T-cell (primary cell): ENCODE data around the gene APPBP2. TPM values are rescaled to one million over a fixed set of nuclear protein-coding genes. Genes with fewer than 3 reads are reported as not detected.

ENCODE experiments used
- ATAC-seq, 4 experiments: fragments of 200-7000 bp in 3 of 4; fragments of 150-1000 bp in 1 of 4; cut with Tn5 transposase; replicated peaks in 1 of 4; 1 replicate in 3 of 4; 2 replicates in 1 of 4; pipeline ENCODE4 v1.10.0; 2021; ENCODE audit warnings: moderate library complexity in 3 of 4, mild to moderate bottlenecking in 2 of 4, moderate number of reproducible peaks in 1 of 4
- CTCF ChIA-PET, 2 donors: fragments of 300-600 bp; sonication (Branson Sonifier 250); formaldehyde crosslinking; loops; one replicate each; lab custom pipeline; 2022; ENCODE audit warnings: antibody characterized with exemption in 2 of 2; lab: Charles Lee
- POLR2A ChIA-PET, 2 donors: fragments of 300-600 bp; sonication (Branson Sonifier 250); formaldehyde crosslinking; loops; one replicate each; lab custom pipeline; 2022; ENCODE audit warnings: antibody characterized with exemption in 2 of 2; lab: Charles Lee
- DNase-seq, 35 experiments: peaks; one replicate each; pipeline versions ENCODE4 v3.0.0 to v3.0.0-alpha.2; 2013 to 2023
- H3K27ac ChIP-seq: one replicate; pipeline ENCODE4 v1.5.1; 2013; ENCODE audit warnings: low read length
- H3K27me3 ChIP-seq, 2 experiments: replicated peaks in 1 of 2; 1 replicate in 1 of 2; 2 replicates in 1 of 2; pipeline versions ENCODE4 v1.6.1 to v1.7.0; 2013; ENCODE audit warnings: low read length in 1 of 2, mixed read lengths in 1 of 2; ENCODE audit not compliant: control insufficient read depth in 2 of 2, insufficient read depth in 2 of 2; ENCODE audit errors: extremely low read depth in 1 of 2
- H3K36me3 ChIP-seq, 2 donors: 1 replicate in 1 of 2; 2 replicates in 1 of 2; pipeline versions ENCODE4 v1.6.1 to v1.7.0; 2013; ENCODE audit warnings: low read length in 1 of 2; ENCODE audit not compliant: control insufficient read depth in 2 of 2, insufficient read depth in 1 of 2; ENCODE audit errors: extremely low read depth in 1 of 2
- H3K4me1 ChIP-seq, 2 experiments: 1 replicate in 1 of 2; 2 replicates in 1 of 2; pipeline versions ENCODE4 v1.6.1 to v1.7.0; 2013; ENCODE audit warnings: low read length in 2 of 2, mixed read lengths in 1 of 2; ENCODE audit not compliant: insufficient read depth in 2 of 2, control insufficient read depth in 1 of 2; ENCODE audit errors: extremely low read depth in 1 of 2
- H3K4me3 ChIP-seq, 2 donors: 1 replicate in 1 of 2; 2 replicates in 1 of 2; pipeline versions ENCODE4 v1.5.1 to v1.7.0; 2013; ENCODE audit warnings: mild to moderate bottlenecking in 2 of 2, low read length in 1 of 2, moderate library complexity in 1 of 2; ENCODE audit not compliant: control insufficient read depth in 1 of 2; ENCODE audit errors: extremely low read depth in 1 of 2
- H3K9me3 ChIP-seq: 2 replicates; pipeline ENCODE4 v1.7.0; 2013
- H3K27ac Mint-ChIP-seq, 2 donors: one replicate each; pipeline ENCODE4 v1.8.0; 2020 to 2021; ENCODE audit warnings: mild to moderate bottlenecking in 2 of 2, mixed read lengths in 2 of 2
- H3K27me3 Mint-ChIP-seq, 2 donors: one replicate each; pipeline ENCODE4 v1.8.0; 2021 to 2022; ENCODE audit warnings: mixed read lengths in 2 of 2
- H3K36me3 Mint-ChIP-seq: one replicate; pipeline ENCODE4 v1.8.0; 2021; ENCODE audit warnings: mixed read lengths
- H3K4me1 Mint-ChIP-seq, 3 donors: one replicate each; pipeline ENCODE4 v1.8.0; 2020 to 2022; ENCODE audit warnings: mixed read lengths in 3 of 3, mild to moderate bottlenecking in 1 of 3
- H3K4me3 Mint-ChIP-seq, 3 donors: one replicate each; pipeline ENCODE4 v1.8.0; 2020 to 2022; ENCODE audit warnings: mild to moderate bottlenecking in 3 of 3, mixed read lengths in 3 of 3, moderate library complexity in 3 of 3
- H3K9me3 Mint-ChIP-seq, 3 donors: one replicate each; pipeline ENCODE4 v1.8.0; 2020 to 2022; ENCODE audit warnings: mixed read lengths in 3 of 3
- WGBS: methylation state at CpG from one replicate; pipeline ENCODE4 v1.1.5; 2013; ENCODE audit warnings: missing lambda C conversion rate; ENCODE audit not compliant: insufficient coverage; 5-methylcytosine and 5-hydroxymethylcytosine counted together
- total RNA-seq, 35 experiments: library from RNA in 6 of 35; stranded (reverse) in 6 of 35; fragments of 120-200 nt in 1 of 35; gene quantifications; one replicate each; pipeline versions ENCODE4 v1.2.1 to v1.2.4 and lab custom pipeline; 2013 to 2026

The APPBP2 gene
- total RNA-seq, 5 donors from 2014 or later (not counting 1 experiment from before 2014, with no cell fraction given), result 32.2 to 42.0 (median 36.6) TPM

GRCh38 chr17:60447375-60447774 is 78.7 kb downstream of the APPBP2 start:
- no peaks in the 10 kb centered on the region for H3K4me1 Mint-ChIP-seq
- no peak overlapping the region for H3K27ac Mint-ChIP-seq
- no peaks in the 10 kb centered on the region for H3K27me3 Mint-ChIP-seq
- no peaks in the 10 kb centered on the region for H3K9me3 Mint-ChIP-seq
- no peak for ATAC-seq
- Histone ChIP-seq H3K9me3 (no peaks in the 10 kb centered on the region), H3K4me3 (no peak overlapping the region), H3K27me3 (no peaks in the 10 kb centered on the region), H3K36me3 (peaks cover 0 to 42% of the 10 kb centered on the region in 2 donors), H3K4me1 (no peaks in the 10 kb centered on the region), H3K27ac (no peak overlapping the region)
- no peak for DNase-seq
- CTCF ChIA-PET, result no interaction called here
- H3K36me3 Mint-ChIP-seq, result peaks cover 33% of the 10 kb centered on the region
- POLR2A ChIA-PET, result no interaction called here
- no peak overlapping the region for H3K4me3 Mint-ChIP-seq
- 97% methylated on average over 3 of the region's 8 CpGs for WGBS

- H3K27ac ChIP-seq, result no peak overlapping the region
- CTCF ChIA-PET, result no interaction called here
- ATAC-seq (no peak), DNase-seq (no peak)
- H3K36me3 ChIP-seq, result peaks cover 0 to 29% of the 10 kb centered on the region in 2 donors
- H3K27me3 ChIP-seq, result no peaks in the 10 kb centered on the region
- no peak overlapping the region for H3K27ac Mint-ChIP-seq
- POLR2A ChIA-PET, result no interaction called here
- H3K4me1 Mint-ChIP-seq, result no peaks in the 10 kb centered on the region
- no peak overlapping the region for H3K4me3 Mint-ChIP-seq
- no peaks in the 10 kb centered on the region for H3K27me3 Mint-ChIP-seq
- no peaks in the 10 kb centered on the region for H3K4me1 ChIP-seq
- no peak overlapping the region for H3K4me3 ChIP-seq
- H3K9me3 Mint-ChIP-seq, result no peaks in the 10 kb centered on the region
- H3K9me3 ChIP-seq, result no peaks in the 10 kb centered on the region
- peaks cover 22% of the 10 kb centered on the region for H3K36me3 Mint-ChIP-seq
Observed at GRCh38 chr17:60445144-60445543, 80.9 kb downstream of the APPBP2 start.

- no peaks in the 10 kb centered on the region for H3K4me1 Mint-ChIP-seq
- no peaks in the 10 kb centered on the region for H3K27me3 Mint-ChIP-seq
- H3K27me3 ChIP-seq, result no peaks in the 10 kb centered on the region
- H3K4me3 Mint-ChIP-seq, result no peak overlapping the region
- H3K9me3 Mint-ChIP-seq, result no peaks in the 10 kb centered on the region
- CTCF ChIA-PET, result interaction anchor here in 1 of 2 donors (0.7 kb wide), 1 partner anchor 22 kb away, joined by 5 read pairs; the partner anchor contains the start of gene CHCT1
- no peak overlapping the region for H3K27ac ChIP-seq
- peaks cover 0 to 19% of the 10 kb centered on the region in 2 donors for H3K36me3 ChIP-seq
- H3K36me3 Mint-ChIP-seq, result peaks cover 18% of the 10 kb centered on the region
- ATAC-seq, result no peak
- DNase-seq, result no peak
- no peaks in the 10 kb centered on the region for H3K4me1 ChIP-seq
- 100% methylated on average over 4 of the region's 6 CpGs for WGBS
- POLR2A ChIA-PET, result no interaction called here
- no peaks in the 10 kb centered on the region for H3K9me3 ChIP-seq
- no peak overlapping the region for H3K27ac Mint-ChIP-seq
- H3K4me3 ChIP-seq, result no peak overlapping the region
Observed at GRCh38 chr17:60443713-60444112, 82.3 kb downstream of the APPBP2 start.

DNA sequence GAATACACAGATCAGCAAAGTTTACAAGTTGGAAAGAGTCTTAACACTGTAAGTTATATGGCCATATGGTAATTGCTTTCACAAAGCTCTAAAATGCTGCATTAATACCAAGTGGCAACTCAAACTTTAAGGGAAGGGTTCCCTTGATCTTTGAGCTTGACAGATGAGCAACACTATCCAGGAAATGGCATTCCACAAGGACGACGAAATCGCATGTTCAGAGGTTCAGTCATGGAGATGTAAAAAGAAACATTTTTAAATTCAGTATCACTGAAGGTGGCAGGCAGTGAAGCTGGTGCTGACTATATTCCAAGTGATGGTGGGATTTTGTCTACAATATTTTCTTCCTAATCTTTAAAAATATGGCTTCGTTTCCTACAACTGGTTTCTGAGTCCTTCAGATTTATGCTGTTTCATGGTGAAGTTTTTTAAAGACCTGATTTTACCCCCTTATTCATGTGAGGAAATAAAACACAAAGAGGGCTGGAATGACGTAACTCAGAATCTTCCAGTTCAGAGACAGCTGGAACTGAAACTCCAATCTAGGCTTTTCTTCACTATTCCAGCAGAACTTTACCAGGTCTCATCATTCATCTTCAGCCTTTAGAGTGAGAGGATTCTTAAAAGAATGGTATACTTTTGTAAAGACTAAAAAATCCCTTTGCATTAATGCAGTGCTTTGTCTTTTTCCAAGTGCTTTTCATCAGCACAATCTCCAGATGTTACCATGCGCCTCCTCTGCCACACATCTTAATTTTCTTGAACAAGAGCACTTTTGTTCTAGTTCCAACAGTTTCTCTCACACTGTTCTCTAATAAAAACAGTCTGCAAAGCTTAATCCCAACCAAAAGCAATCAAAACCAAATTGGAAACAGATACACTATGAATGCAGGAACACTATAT is 83.5 kb downstream of the APPBP2 start:
- no peak overlapping the region for H3K27ac Mint-ChIP-seq

DNA sequence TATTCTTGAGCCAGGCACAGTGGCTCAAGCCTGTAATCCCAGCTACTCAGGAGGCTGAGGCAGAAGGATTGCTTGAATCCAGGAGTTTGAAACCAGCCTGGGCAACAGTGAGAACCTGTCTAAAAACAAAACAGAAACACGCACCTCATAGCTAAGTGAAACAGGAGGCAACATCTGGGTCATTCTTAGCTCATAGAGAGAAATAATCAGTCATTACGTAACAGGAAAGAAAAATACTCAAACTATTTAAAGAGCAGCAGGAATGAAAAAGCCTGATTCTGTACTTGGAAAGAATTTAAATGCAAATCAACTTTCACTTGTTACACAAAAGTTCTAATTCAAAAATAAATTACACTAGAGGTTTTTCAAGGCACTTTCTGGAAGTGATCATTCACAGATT is 86.5 kb downstream of the APPBP2 start:
- Histone ChIP-seq H3K4me1 (peaks cover 0 to 3% of the 10 kb centered on the region in 2 experiments), H3K9me3 (no peaks in the 10 kb centered on the region), H3K27me3 (peaks cover 0 to 7% of the 10 kb centered on the region in 2 experiments), H3K27ac (no peak overlapping the region), H3K36me3 (peaks cover 0 to 4% of the 10 kb centered on the region in 2 donors), H3K4me3 (no peak overlapping the region)
- Mint-ChIP-seq H3K27me3 (peaks cover 2 to 5% of the 10 kb centered on the region in 2 donors), H3K9me3 (no peaks in the 10 kb centered on the region), H3K36me3 (no peaks in the 10 kb centered on the region), H3K4me1 (peaks cover 0 to 6% (median 0%) of the 10 kb centered on the region in 3 donors), H3K4me3 (no peak overlapping the region), H3K27ac (no peak overlapping the region)
- ChIA-PET POLR2A (no interaction called here), CTCF (interaction anchor here in 1 of 2 donors (0.7 kb wide), 1 partner anchor 177 kb away, joined by 3 read pairs; no protein-coding TSS in a partner anchor)
- ATAC-seq (no peak), DNase-seq (no peak)
- WGBS, result no CpG with 5 or more reads among the region's 2 CpGs

More for the DNA sequence above, 83.5 kb downstream of the APPBP2 start:
- no peaks in the 10 kb centered on the region for H3K27me3 Mint-ChIP-seq
- no peaks in the 10 kb centered on the region for H3K27me3 ChIP-seq
- WGBS, result 100% methylated on average over 1 of the region's 6 CpGs
- no peak overlapping the region for H3K4me3 Mint-ChIP-seq
- ATAC-seq (no peak), DNase-seq (no peak)
- H3K4me1 ChIP-seq, result no peaks in the 10 kb centered on the region
- H3K9me3 ChIP-seq, result no peaks in the 10 kb centered on the region
- POLR2A ChIA-PET, result no interaction called here
- peaks cover 0 to 11% of the 10 kb centered on the region in 2 donors for H3K36me3 ChIP-seq
- H3K27ac ChIP-seq, result no peak overlapping the region
- no peaks in the 10 kb centered on the region for H3K4me1 Mint-ChIP-seq
- peaks cover 8% of the 10 kb centered on the region for H3K36me3 Mint-ChIP-seq
- H3K4me3 ChIP-seq, result no peak overlapping the region
- no peaks in the 10 kb centered on the region for H3K9me3 Mint-ChIP-seq
- CTCF ChIA-PET, result no interaction called here

- ChIA-PET POLR2A (no interaction called here), CTCF (no interaction called here)
- H3K27ac ChIP-seq, result no peak overlapping the region
- no peaks in the 10 kb centered on the region for H3K36me3 ChIP-seq
- ATAC-seq, result no peak
- Mint-ChIP-seq H3K27ac (no peak overlapping the region), H3K9me3 (no peaks in the 10 kb centered on the region), H3K4me1 (peaks cover 0 to 6% (median 0%) of the 10 kb centered on the region in 3 donors), H3K36me3 (no peaks in the 10 kb centered on the region), H3K27me3 (peaks cover 2 to 8% of the 10 kb centered on the region in 2 donors), H3K4me3 (no peak overlapping the region)
- no peak for DNase-seq
- H3K4me3 ChIP-seq, result no peak overlapping the region
- H3K4me1 ChIP-seq, result peaks cover 0 to 3% of the 10 kb centered on the region in 2 experiments
- 23% methylated on average over 2 of the region's 5 CpGs for WGBS
- H3K9me3 ChIP-seq, result no peaks in the 10 kb centered on the region
- peaks cover 0 to 13% of the 10 kb centered on the region in 2 experiments for H3K27me3 ChIP-seq
Observed at GRCh38 chr17:60436676-60437075, 89.4 kb downstream of the APPBP2 start.
